HL-60/S4 (cell line): ENCODE measurements around the gene PSMG2.
"Not testable (repeated sequence)": the region's sequence is repeated elsewhere in the genome, so short reads cannot be mapped to it uniquely, and the experiment has no call there.

Experiments
- in situ Hi-C: fragments of 300-500 bp; cut with MboI; formaldehyde crosslinking; loops from 2 replicates; pipeline ENCODE4 v1.14.3; 2022; ENCODE audit warnings: low sequenced_read_pairs

Gene PSMG2

GRCh38 chr18:12756619-12757239, 53.9 kb downstream of the PSMG2 start:
- in situ Hi-C loops = not testable (repeated sequence)

GRCh38 chr18:12758566-12758965, 55.7 kb downstream of the PSMG2 start:
- in situ Hi-C loops = not testable (repeated sequence)

GRCh38 chr18:12765126-12765525, 62.3 kb downstream of the PSMG2 start:
- in situ Hi-C loops = no loop called here

GRCh38 chr18:12765586-12765985, 62.7 kb downstream of the PSMG2 start:
- in situ Hi-C loops = no loop called here

GRCh38 chr18:12766986-12767433, 64.2 kb downstream of the PSMG2 start:
- in situ Hi-C loops = no loop called here

GRCh38 chr18:12767580-12768155, 64.8 kb downstream of the PSMG2 start:
- in situ Hi-C loops = no loop called here

GRCh38 chr18:12768625-12769024, 65.8 kb downstream of the PSMG2 start:
- in situ Hi-C loops = no loop called here

- in situ Hi-C loops = no loop called here
Observed at GRCh38 chr18:12769136-12769535, 66.3 kb downstream of the PSMG2 start.

GRCh38 chr18:12769644-12770440, 67.0 kb downstream of the PSMG2 start:
- in situ Hi-C loops = no loop called here

GRCh38 chr18:12770469-12771219, 67.8 kb downstream of the PSMG2 start:
- in situ Hi-C loops = no loop called here

GRCh38 chr18:12772111-12772510, 69.3 kb downstream of the PSMG2 start:
- in situ Hi-C loops = no loop called here

GRCh38 chr18:12773369-12773768, 70.5 kb downstream of the PSMG2 start:
- in situ Hi-C loops = no loop called here

GRCh38 chr18:12774982-12775381, 72.1 kb downstream of the PSMG2 start:
- in situ Hi-C loops = no loop called here
